CD4-positive, alpha-beta T cell treated with Interleukin-2 at 100 ng/mL for 4 hours (primary cell): ENCODE results near the gene AP1B1.

ENCODE experiments used
- DNase-seq: peaks from one replicate; pipeline ENCODE4 v3.0.0-alpha.2; 2020; ENCODE audit warnings: low spot score

The AP1B1 gene

DNA sequence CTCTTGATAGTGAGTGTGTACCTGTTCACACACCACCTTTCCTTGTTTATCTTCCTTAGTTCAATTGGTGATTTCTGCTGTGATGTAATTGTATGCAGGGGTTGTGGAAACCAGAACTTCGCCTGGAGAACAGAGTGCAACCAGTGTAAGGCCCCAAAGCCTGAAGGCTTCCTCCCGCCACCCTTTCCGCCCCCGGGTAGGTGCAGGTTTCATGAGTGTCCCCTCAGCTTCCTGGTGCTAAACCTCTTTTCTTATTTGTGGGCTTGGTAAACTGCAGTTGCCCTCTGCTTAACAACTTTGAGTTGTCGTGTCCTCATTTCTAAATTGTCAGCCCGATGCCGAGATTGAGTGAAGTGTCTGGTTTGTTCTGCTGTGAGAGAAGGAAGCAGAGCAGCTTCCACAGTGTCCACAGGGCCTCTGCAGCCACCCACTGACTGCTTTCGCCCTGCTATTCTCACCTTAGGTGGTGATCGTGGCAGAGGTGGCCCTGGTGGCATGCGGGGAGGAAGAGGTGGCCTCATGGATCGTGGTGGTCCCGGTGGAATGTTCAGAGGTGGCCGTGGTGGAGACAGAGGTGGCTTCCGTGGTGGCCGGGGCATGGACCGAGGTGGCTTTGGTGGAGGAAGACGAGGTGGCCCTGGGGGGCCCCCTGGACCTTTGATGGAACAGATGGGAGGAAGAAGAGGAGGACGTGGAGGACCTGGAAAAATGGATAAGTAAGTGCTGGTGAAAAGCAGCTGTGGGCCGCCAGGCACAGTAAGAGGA, 89.1 kb downstream of the AP1B1 start:
- DNase-seq: no peak

DNA sequence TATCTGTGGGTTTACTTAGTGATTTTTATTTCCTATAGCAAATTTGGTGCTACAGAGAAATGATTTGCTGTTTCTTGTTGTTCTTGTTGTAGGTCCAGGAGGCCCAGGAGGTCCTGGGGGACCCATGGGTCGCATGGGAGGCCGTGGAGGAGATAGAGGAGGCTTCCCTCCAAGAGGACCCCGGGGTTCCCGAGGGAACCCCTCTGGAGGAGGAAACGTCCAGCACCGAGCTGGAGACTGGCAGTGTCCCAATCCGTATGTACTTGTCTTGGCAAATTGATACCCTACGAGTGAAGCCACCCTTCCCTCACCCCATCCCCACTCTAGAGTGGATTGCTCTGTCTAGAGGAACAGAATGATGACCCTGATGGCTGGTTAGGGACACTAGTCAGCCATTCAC, 89.7 kb downstream of the AP1B1 start:
- no peak for DNase-seq

GRCh38 chr22:29292379-29292778, 96.0 kb downstream of the AP1B1 start:
- no peak for DNase-seq

DNA sequence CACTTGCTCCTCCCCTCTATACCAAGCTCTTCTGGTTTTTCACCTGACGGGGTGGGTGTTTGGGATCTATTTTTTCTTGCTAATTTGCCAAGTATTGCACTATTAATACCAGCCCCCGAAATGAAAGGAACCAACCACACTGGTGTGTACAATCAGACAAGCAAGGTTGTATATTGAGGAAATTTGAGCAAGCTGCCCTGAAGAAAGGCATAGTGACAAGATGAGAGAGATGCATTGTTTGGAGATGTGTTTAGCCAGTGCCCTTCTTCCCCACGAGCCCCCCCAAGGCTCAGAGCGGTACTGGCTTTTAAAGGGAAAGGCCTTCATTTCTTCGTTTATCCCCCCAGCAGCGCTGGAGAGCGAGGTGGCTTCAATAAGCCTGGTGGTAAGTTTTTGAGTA, 97.2 kb downstream of the AP1B1 start:
- DNase-seq: no peak

GRCh38 chr22:29290061-29290460, 98.3 kb downstream of the AP1B1 start:
- DNase-seq: no peak

DNA sequence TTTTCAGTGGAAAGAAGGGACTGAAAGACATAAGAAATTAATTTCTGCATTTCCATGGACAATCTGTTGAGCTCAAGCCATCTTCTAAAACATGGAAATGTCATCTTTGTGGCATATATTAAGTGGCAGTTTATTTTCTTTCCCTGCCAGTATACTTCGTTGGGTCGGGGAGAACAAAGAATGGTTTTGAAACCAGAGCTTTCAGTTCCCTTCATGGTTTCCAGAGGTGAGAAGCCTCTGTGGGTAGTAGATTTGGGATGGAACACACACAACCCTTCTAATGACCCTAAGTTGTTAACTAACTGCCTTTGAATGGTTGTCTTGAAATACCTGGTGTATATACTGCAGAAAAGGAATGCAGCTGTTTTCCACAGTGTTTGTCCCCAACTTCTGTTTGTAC, 99.5 kb downstream of the AP1B1 start:
- DNase-seq: no peak

DNA sequence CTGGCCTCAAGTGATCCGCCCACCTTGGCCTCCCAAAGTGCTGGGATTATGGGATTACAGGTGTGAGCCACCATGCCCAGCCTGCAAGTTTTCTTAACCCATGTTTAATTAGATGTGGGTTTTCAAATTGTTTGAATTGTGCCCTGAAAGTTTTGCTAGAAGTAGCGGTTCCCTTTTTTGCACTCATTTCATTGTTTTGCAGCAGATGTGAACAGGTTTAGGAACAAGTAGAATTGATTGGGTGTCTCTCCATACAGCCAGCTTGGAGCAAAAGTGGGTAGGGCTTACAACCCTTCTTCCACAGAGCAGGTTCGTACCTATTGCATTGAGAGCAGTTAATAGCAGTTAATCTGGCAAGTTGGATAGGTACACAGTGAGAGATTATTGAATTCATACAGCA, 104.2 kb downstream of the AP1B1 start:
- no peak for DNase-seq

DNA sequence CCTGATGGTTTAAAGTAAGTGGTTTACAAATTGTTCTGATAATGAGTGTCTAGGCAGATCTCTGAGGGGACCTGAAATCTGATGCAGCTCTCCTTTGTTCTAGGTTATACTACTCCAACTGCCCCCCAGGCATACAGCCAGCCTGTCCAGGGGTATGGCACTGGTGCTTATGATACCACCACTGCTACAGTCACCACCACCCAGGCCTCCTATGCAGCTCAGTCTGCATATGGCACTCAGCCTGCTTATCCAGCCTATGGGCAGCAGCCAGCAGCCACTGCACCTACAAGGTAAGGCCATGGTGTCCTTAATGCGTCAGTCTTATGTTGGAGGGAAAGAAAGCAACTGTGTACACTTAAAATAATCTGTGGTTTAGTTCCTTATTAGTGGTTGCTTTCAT, 110.4 kb downstream of the AP1B1 start:
- DNase-seq: no peak
